ENCODE measurements around the gene ZNF232. TPM values are rescaled to one million over a fixed set of nuclear protein-coding genes. Genes with fewer than 3 reads are reported as not detected.

ZNF232 gene
- total and polyA plus RNA-seq, 4 donors = 5.9 to 7.8 (median 6.6) TPM

DNA sequence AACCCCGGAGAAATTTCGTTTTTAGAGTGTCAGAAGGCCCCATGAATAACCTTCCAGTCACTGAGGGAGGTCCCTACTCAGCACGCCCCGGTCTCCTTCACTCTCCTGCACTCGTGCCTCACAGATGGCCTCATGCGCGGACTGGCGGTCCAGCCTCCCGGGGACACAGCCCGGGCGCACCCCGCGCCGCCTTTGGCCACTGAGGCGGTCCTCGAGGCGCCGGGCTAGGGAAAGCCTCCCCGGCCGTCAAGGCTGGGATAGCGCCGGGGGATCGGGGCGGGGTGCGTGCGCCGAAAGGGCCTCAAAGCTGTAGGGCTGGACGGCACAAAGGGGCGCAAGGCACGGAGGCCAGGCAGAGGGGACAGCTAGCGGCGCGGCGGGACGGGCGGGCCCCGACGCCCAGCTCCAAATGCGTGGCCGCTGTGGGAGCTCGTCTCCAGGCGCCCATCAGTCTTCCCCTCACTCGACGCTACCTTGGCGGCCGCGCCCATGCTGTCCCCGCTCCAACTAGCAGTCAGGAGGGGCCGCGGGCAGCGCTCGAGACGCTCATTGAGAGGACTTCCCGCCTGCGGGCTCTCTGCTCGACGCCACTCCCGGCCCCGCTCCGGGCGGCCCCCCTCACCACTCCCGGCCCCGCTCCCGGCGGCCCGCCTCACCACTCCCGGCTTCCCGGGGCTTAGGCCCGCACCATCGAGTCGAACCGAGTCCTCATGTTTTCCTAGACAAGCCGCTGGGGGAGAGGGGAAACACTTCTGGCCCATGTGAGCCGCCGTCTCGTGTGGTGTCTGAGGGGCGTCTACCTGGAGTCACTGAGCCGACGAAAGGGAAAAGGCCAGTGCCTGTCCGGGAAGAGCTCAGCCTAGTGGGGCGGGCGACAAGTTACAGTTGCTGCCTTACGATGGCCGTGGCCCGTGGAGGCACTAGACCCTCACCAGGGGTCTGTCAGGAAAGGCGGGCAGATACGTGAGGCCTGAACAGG is 4.3 kb upstream of the ZNF232 start, which contains the start of gene USP6:
Gene USP6 (plus strand): TSS at position 360 of the 979 bp plus-strand sequence. CDS start 14,336 bp downstream, outside the sequence.
- no peaks in the 10 kb centered on the region for H3K36me3 ChIP-seq (ENCODE audit: control insufficient read depth in 1 of 2, insufficient read depth in 2 of 2, low read length in 1 of 2)
- peaks cover 0 to 2% of the 10 kb centered on the region in 2 donors for H3K27me3 ChIP-seq (ENCODE audit: control insufficient read depth in 1 of 2, insufficient read depth in 2 of 2, low read length in 1 of 2)
- intact Hi-C loops (cut with DNase I) = no loop called here
- 16 to 18% methylated on average over 77 to 87 of the region's 87 CpGs for WGBS, 2 donors
- H3K27ac ChIP-seq (ENCODE audit: low read depth in 1 of 2, low read length in 2 of 2) = no peak within 1 kb of the TSS
- H3K9me3 ChIP-seq (ENCODE audit: control insufficient read depth, low read length) = peaks cover 1% of the 10 kb centered on the region
- peak; percentile 42 to 78 for DNase-seq
- H3K4me3 ChIP-seq (ENCODE audit: low read length in 2 of 2) = no peak within 1 kb of the TSS
- H3K4me1 ChIP-seq (ENCODE audit: control insufficient read depth in 1 of 2, insufficient read depth in 2 of 2, low read length in 2 of 2) = no peaks in the 10 kb centered on the region
- no peak for ATAC-seq (ENCODE audit: low FRiP score)

DNA sequence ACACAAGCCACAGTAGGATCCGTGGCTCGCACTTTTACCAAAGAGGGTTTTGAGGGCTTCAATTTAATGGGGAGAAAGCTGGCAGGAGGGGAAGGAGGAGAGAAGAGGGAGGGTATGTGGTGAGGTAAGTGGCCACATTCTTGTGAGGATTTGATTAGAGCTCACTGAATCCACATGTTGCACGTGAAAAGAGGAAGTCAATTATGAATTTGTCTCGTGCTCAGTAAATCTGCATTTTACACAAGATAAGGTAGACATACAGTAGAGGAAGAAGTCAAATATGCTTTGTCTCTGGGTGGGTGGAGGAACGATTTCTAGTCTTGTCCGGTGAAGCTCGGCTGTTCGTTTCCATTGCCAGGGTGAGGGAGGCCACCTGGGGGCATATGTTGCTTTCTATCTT is 862 bp downstream of the ZNF232 start:
- ATAC-seq (ENCODE audit: low FRiP score) (no peak), DNase-seq (no peak)
- no peak overlapping the region for H3K27ac ChIP-seq (ENCODE audit: low read depth in 1 of 2, low read length in 2 of 2)
- 30% methylated on average over 8 of the region's 8 CpGs for WGBS, 2 donors
- H3K36me3 ChIP-seq (ENCODE audit: control insufficient read depth in 1 of 2, insufficient read depth in 2 of 2, low read length in 1 of 2) = peaks cover 5 to 10% of the 10 kb centered on the region in 2 donors
- intact Hi-C loops (cut with DNase I) = no loop called here
- H3K9me3 ChIP-seq (ENCODE audit: control insufficient read depth, low read length) = peaks cover 9% of the 10 kb centered on the region
- H3K4me3 ChIP-seq (ENCODE audit: low read length in 2 of 2) = peak overlapping the region; percentile 59 to 74
- no peaks in the 10 kb centered on the region for H3K4me1 ChIP-seq (ENCODE audit: control insufficient read depth in 1 of 2, insufficient read depth in 2 of 2, low read length in 2 of 2)
- no peaks in the 10 kb centered on the region for H3K27me3 ChIP-seq (ENCODE audit: control insufficient read depth in 1 of 2, insufficient read depth in 2 of 2, low read length in 1 of 2)

DNA sequence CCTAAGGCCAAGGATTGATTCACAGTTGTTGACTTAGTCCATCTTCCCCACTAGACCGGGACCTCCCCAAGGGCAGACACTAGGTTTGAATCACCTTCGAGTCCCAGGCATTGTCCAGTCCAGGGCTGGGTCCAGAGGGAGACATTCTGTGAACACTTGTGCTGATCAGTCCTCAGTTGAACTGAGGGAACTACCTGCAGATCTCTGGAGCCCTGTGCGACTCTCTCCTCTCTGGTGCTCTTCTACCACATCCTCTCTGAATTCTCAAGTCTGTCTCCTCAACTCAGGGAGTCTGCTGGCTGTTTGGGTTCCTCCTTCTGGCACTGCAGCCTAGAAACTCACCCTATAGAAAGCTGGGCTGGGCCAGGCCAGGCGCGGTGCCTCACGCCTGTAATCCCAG is 10.8 kb downstream of the ZNF232 start:
- intact Hi-C loops (cut with DNase I) = no loop called here
- H3K27me3 ChIP-seq (ENCODE audit: control insufficient read depth in 1 of 2, insufficient read depth in 2 of 2, low read length in 1 of 2) = no peaks in the 10 kb centered on the region
- H3K36me3 ChIP-seq (ENCODE audit: control insufficient read depth in 1 of 2, insufficient read depth in 2 of 2, low read length in 1 of 2) = peaks cover 0 to 2% of the 10 kb centered on the region in 2 donors
- H3K4me1 ChIP-seq (ENCODE audit: control insufficient read depth in 1 of 2, insufficient read depth in 2 of 2, low read length in 2 of 2) = no peaks in the 10 kb centered on the region
- ATAC-seq (ENCODE audit: low FRiP score) (no peak), DNase-seq (no peak)
- no peak overlapping the region for H3K4me3 ChIP-seq (ENCODE audit: low read length in 2 of 2)
- WGBS, 2 donors = 62 to 76% methylated on average over 6 of the region's 6 CpGs
- peaks cover 10% of the 10 kb centered on the region for H3K9me3 ChIP-seq (ENCODE audit: control insufficient read depth, low read length)
- no peak overlapping the region for H3K27ac ChIP-seq (ENCODE audit: low read depth in 1 of 2, low read length in 2 of 2)

DNA sequence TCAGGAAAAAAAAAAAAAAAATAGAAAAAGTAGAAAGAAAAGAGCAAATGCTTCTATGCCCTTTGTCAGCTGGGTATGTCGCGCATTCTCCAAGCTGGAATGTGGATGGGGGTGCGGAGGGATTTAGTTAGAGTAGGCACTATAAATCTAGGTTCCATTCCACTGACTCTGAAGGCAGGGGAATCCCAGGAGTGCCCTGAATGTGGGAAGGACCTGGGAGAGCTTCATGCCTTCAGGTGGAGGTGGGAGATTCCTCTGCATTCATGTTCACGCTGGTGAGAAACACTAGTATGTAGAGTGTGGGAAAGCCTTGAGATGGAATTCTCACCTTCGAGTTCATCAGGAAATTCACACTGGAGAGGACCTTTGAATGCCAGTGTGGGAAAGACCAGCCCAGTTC is 12.4 kb downstream of the ZNF232 start:
- Histone ChIP-seq H3K9me3 (ENCODE audit: control insufficient read depth, low read length) (peaks cover 12% of the 10 kb centered on the region), H3K4me1 (ENCODE audit: control insufficient read depth in 1 of 2, insufficient read depth in 2 of 2, low read length in 2 of 2) (no peaks in the 10 kb centered on the region), H3K27me3 (ENCODE audit: control insufficient read depth in 1 of 2, insufficient read depth in 2 of 2, low read length in 1 of 2) (no peaks in the 10 kb centered on the region), H3K27ac (ENCODE audit: low read depth in 1 of 2, low read length in 2 of 2) (no peak overlapping the region), H3K4me3 (ENCODE audit: low read length in 2 of 2) (no peak overlapping the region), H3K36me3 (ENCODE audit: control insufficient read depth in 1 of 2, insufficient read depth in 2 of 2, low read length in 1 of 2) (no peaks in the 10 kb centered on the region)
- 68 to 75% methylated on average over 5 of the region's 5 CpGs for WGBS, 2 donors
- DNase-seq (no peak), ATAC-seq (ENCODE audit: low FRiP score) (no peak)
- intact Hi-C loops (cut with DNase I) = no loop called here

DNA sequence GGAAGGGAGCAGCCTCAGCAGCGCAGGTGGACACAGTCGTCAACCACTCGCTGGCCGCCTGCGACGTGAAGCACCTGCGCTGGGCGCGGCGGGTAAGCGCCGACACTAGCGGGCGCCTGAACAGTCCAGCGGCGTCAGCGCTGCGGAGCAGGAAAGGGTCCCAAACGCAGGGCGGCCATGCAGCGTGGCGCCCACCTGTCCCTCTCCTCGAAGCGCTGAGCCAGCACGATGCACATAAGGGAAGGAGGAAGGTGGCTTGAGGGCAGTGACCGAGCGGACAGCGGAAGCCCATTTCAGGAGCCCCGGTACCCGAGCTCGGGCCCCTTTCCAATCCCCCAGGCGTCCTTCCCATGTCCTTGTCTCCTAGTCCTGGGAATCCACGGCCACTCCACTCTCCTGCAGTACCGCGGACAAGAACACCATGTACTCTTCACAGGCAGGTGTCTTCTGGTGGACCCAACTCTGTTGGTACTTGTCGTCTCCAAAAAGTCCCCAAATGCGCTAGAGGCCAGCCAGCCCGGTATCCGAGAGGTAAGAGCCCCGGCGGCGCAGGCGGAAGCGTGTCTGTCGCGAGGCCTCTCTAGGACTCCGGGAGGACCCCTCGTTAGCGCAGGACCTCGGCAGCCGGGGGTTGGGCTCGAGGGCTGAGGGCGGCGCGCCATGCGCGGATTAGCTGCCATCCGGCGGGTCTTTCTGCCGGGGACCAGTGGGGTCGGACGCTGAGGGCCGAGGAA is 14.4 kb downstream of the ZNF232 start:
- H3K9me3 ChIP-seq (ENCODE audit: control insufficient read depth, low read length) = peaks cover 16% of the 10 kb centered on the region
- 1 to 2% methylated on average over 63 of the region's 63 CpGs for WGBS, 2 donors
- no peaks in the 10 kb centered on the region for H3K27me3 ChIP-seq (ENCODE audit: control insufficient read depth in 1 of 2, insufficient read depth in 2 of 2, low read length in 1 of 2)
- DNase-seq (peak; percentile 60 to 81), ATAC-seq (ENCODE audit: low FRiP score) (peak; percentile 67)
- H3K27ac ChIP-seq (ENCODE audit: low read depth in 1 of 2, low read length in 2 of 2) = no peak overlapping the region
- intact Hi-C loops (cut with DNase I) = no loop called here
- H3K4me1 ChIP-seq (ENCODE audit: control insufficient read depth in 1 of 2, insufficient read depth in 2 of 2, low read length in 2 of 2) = no peaks in the 10 kb centered on the region
- no peaks in the 10 kb centered on the region for H3K36me3 ChIP-seq (ENCODE audit: control insufficient read depth in 1 of 2, insufficient read depth in 2 of 2, low read length in 1 of 2)
- no peak overlapping the region for H3K4me3 ChIP-seq (ENCODE audit: low read length in 2 of 2)

DNA sequence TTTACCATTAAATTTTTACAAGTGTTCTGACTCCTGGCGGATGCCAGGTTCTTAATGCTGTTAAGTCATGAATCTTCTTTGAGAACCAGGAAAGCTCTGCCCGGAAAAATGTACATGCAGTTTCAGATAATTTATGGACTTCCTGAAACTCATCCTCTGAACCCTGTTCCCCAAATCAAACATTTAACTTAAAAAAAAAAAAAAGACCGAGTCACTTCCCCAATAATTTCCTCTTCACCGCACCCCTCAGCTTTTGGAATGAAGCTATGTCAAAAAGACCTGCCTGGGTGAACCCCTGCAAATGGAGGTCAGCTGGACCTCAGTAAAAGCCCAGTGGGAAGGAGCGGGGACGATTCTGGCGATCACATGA is 15.0 kb downstream of the ZNF232 start:
- H3K36me3 ChIP-seq (ENCODE audit: control insufficient read depth in 1 of 2, insufficient read depth in 2 of 2, low read length in 1 of 2) = peaks cover 0 to under 1% of the 10 kb centered on the region in 2 donors
- ATAC-seq (ENCODE audit: low FRiP score) (no peak), DNase-seq (no peak)
- intact Hi-C loops (cut with DNase I) = no loop called here
- H3K27ac ChIP-seq (ENCODE audit: low read depth in 1 of 2, low read length in 2 of 2) = no peak overlapping the region
- 14 to 20% methylated on average over 7 of the region's 7 CpGs for WGBS, 2 donors
- H3K27me3 ChIP-seq (ENCODE audit: control insufficient read depth in 1 of 2, insufficient read depth in 2 of 2, low read length in 1 of 2) = no peaks in the 10 kb centered on the region
- no peak overlapping the region for H3K4me3 ChIP-seq (ENCODE audit: low read length in 2 of 2)
- H3K4me1 ChIP-seq (ENCODE audit: control insufficient read depth in 1 of 2, insufficient read depth in 2 of 2, low read length in 2 of 2) = no peaks in the 10 kb centered on the region
- peaks cover 19% of the 10 kb centered on the region for H3K9me3 ChIP-seq (ENCODE audit: control insufficient read depth, low read length)

DNA sequence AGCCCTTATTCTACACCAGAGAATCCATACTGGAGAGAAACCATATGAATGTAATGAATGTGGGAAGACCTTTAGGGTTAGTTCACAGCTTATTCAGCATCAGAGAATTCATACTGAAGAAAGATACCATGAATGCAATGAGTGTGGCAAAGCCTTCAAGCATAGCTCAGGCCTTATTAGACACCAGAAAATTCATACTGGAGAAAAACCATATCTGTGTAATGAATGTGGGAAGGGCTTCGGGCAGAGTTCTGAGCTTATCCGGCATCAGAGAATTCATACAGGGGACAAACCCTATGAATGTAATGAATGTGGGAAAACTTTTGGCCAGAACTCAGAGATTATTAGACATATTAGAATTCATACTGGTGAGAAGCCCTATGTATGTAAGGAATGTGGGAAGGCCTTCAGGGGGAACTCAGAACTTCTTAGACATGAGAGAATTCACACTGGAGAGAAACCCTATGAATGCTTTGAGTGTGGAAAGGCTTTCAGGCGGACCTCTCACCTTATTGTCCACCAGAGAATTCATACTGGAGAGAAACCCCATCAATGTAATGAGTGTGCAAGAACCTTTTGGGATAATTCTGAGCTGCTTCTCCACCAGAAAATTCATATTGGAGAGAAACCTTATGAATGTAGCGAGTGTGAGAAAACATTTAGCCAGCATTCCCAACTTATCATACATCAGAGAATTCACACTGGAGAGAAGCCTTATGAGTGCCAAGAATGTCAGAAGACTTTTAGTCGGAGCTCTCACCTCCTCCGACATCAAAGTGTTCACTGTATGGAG is 19.3 kb downstream of the ZNF232 start:
- H3K9me3 ChIP-seq (ENCODE audit: control insufficient read depth, low read length) = peaks cover 42% of the 10 kb centered on the region
- 97 to 98% methylated on average over 6 of the region's 6 CpGs for WGBS, 2 donors

DNA sequence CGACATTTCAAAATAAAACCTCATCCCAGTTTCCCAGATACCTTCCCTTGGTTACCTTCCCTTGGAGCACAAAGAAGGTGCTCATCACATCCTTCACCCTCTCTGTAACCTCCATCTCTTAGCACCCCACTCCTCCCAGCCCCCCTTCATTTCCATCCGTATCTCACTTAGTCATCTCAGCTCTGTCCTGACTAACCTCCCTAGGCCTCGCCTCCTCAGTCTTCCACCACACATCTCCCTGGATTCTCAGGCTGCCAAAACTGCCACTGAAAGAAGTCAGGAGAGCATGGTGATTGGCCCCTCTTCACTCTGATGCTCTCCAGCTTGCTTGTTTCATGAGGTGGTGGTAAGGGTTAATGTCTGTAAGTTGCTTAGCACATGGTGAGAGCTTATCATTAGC is 31.1 kb downstream of the ZNF232 start:
- 89% methylated on average over 3 of the region's 3 CpGs for WGBS, 2 donors
- Histone ChIP-seq H3K27ac (ENCODE audit: low read depth in 1 of 2, low read length in 2 of 2) (no peak overlapping the region), H3K9me3 (ENCODE audit: control insufficient read depth, low read length) (no peaks in the 10 kb centered on the region), H3K4me1 (ENCODE audit: control insufficient read depth in 1 of 2, insufficient read depth in 2 of 2, low read length in 2 of 2) (no peaks in the 10 kb centered on the region), H3K27me3 (ENCODE audit: control insufficient read depth in 1 of 2, insufficient read depth in 2 of 2, low read length in 1 of 2) (no peaks in the 10 kb centered on the region), H3K4me3 (ENCODE audit: low read length in 2 of 2) (no peak overlapping the region), H3K36me3 (ENCODE audit: control insufficient read depth in 1 of 2, insufficient read depth in 2 of 2, low read length in 1 of 2) (peaks cover 0 to 8% of the 10 kb centered on the region in 2 donors)
- DNase-seq = no peak
- intact Hi-C loops (cut with DNase I) = no loop called here
- no peak for ATAC-seq (ENCODE audit: low FRiP score)

More for the DNA sequence above, 19.3 kb downstream of the ZNF232 start:
- intact Hi-C loops (cut with DNase I) = no loop called here
- ATAC-seq (ENCODE audit: low FRiP score) (no peak), DNase-seq (no peak)
- Histone ChIP-seq H3K4me3 (ENCODE audit: low read length in 2 of 2) (no peak overlapping the region), H3K4me1 (ENCODE audit: control insufficient read depth in 1 of 2, insufficient read depth in 2 of 2, low read length in 2 of 2) (no peaks in the 10 kb centered on the region), H3K36me3 (ENCODE audit: control insufficient read depth in 1 of 2, insufficient read depth in 2 of 2, low read length in 1 of 2) (peaks cover 20% of the 10 kb centered on the region in 2 donors), H3K27me3 (ENCODE audit: control insufficient read depth in 1 of 2, insufficient read depth in 2 of 2, low read length in 1 of 2) (no peaks in the 10 kb centered on the region), H3K27ac (ENCODE audit: low read depth in 1 of 2, low read length in 2 of 2) (no peak overlapping the region)
